ENCODE results near the gene ARAP3. TPM values are rescaled to one million over a fixed set of nuclear protein-coding genes. Genes with fewer than 3 reads are reported as not detected.

Gene ARAP3
- polyA plus RNA-seq, 1 donor from 2014 or later, result 1.4 TPM

DNA sequence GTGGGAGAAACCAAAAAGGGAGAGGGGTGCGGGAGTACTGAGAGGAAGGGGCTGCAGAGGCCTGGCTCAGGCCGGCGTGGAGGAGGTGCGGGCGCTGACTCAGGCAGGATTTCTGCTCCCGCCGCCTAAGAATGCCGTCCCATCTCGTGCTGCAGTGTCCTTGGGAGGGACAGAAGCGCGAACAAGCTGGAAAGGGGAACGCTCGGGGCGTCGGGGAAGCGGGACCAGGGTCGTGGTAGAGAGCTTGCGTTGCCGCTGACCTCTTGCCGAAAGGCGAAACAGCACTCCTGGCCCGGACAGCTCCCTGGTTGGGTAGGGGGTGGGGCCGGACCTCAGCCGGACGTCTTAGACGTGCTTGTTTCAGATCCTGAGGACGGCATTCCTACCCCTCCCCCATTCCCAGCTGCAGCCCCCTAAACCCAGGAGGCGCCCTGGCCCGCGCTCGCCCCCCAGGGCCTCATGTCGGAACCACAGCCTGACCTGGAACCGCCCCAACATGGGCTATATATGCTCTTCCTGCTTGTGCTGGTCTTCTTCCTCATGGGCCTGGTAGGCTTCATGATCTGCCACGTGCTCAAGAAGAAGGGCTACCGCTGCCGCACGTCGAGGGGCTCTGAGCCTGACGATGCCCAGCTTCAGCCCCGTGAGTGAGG lies 44.1 kb downstream of the ARAP3 start:
- no peaks in the 10 kb centered on the region for H3K27me3 ChIP-seq (ENCODE audit: insufficient read depth, low read depth, low read length)
- H3K79me2 ChIP-seq (replicated peaks; ENCODE audit: insufficient read depth, low read length), result peaks cover 25% of the 10 kb centered on the region
- H3K9me3 ChIP-seq (ENCODE audit: low read length), result no peaks in the 10 kb centered on the region
- H3F3A ChIP-seq (ENCODE audit: insufficient read depth, low read length, poor library complexity, severe bottlenecking), result no peaks in the 10 kb centered on the region
- peak overlapping the region; percentile 88 for H3K9ac ChIP-seq (ENCODE audit: low read length)
- peaks cover 2% of the 10 kb centered on the region for H3K36me3 ChIP-seq (ENCODE audit: insufficient read depth, low read length)
- peak overlapping the region; percentile 77 for H3K27ac ChIP-seq (ENCODE audit: low read length)
- no peaks in the 10 kb centered on the region for H3K9me2 ChIP-seq (ENCODE audit: insufficient read depth, low read length)
- H4K20me1 ChIP-seq (ENCODE audit: insufficient read depth), result no peaks in the 10 kb centered on the region
- H2AFZ ChIP-seq (ENCODE audit: low read depth, low read length), result peak overlapping the region; percentile 73
- peak overlapping the region; percentile 83 for H3K4me3 ChIP-seq (ENCODE audit: low read length)
- peak overlapping the region; percentile 62 for H3K4me2 ChIP-seq (ENCODE audit: low read length)
- TF ChIP-seq, protein P1, sequence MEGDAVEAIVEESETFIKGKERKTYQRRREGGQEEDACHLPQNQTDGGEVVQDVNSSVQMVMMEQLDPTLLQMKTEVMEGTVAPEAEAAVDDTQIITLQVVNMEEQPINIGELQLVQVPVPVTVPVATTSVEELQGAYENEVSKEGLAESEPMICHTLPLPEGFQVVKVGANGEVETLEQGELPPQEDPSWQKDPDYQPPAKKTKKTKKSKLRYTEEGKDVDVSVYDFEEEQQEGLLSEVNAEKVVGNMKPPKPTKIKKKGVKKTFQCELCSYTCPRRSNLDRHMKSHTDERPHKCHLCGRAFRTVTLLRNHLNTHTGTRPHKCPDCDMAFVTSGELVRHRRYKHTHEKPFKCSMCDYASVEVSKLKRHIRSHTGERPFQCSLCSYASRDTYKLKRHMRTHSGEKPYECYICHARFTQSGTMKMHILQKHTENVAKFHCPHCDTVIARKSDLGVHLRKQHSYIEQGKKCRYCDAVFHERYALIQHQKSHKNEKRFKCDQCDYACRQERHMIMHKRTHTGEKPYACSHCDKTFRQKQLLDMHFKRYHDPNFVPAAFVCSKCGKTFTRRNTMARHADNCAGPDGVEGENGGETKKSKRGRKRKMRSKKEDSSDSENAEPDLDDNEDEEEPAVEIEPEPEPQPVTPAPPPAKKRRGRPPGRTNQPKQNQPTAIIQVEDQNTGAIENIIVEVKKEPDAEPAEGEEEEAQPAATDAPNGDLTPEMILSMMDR (IDR thresholded peaks at IDR 0.05; ENCODE audit: poor library complexity, severe bottlenecking), result peak; percentile 60
- no peak for TF ChIP-seq EZH2 (IDR thresholded peaks at IDR 0.05; ENCODE audit: borderline replicate concordance, insufficient read depth, low read length, poor library complexity, severe bottlenecking)

DNA sequence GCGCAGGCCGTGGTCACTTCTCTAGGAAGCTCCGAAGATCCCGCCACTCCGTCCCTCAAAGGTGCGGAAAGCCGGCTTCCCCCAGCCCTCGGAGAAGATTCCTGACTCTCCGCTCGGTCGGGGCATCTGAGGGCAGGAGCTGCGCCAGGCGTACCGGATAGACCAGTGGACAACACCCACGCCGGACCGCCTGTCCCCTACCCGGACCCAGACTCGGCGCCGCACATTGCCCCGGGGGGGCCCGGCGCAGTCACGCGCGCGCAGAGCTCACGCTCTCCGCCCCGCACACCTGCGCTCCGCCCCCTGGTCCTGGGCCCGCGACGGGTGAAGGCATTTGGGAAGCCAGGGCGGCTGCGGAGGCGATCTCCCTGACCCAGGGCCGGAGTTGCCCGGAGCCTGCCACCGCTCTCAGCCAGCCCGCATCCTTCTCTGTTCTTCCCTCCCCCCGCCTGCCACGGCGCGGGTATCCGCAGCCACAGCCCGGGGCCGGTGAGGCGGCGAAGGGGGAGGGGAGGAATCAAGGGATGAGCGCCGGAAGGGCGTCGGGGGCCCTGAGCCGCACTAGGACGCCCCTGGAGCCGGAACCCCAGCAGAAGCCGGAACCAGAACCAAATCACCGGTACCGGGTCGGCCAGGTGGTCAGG lies 44.8 kb downstream of the ARAP3 start:
- Histone ChIP-seq H3K4me3 (ENCODE audit: low read length) (peak overlapping the region; percentile 83), H2AFZ (ENCODE audit: low read depth, low read length) (peak overlapping the region; percentile 73), H3F3A (ENCODE audit: insufficient read depth, low read length, poor library complexity, severe bottlenecking) (no peaks in the 10 kb centered on the region), H3K9me2 (ENCODE audit: insufficient read depth, low read length) (no peaks in the 10 kb centered on the region), H3K36me3 (ENCODE audit: insufficient read depth, low read length) (peaks cover 8% of the 10 kb centered on the region), H3K9me3 (ENCODE audit: low read length) (no peaks in the 10 kb centered on the region), H4K20me1 (ENCODE audit: insufficient read depth) (no peaks in the 10 kb centered on the region), H3K4me2 (ENCODE audit: low read length) (peak overlapping the region; percentile 39), H3K27me3 (ENCODE audit: insufficient read depth, low read depth, low read length) (no peaks in the 10 kb centered on the region), H3K79me2 (replicated peaks; ENCODE audit: insufficient read depth, low read length) (peaks cover 25% of the 10 kb centered on the region), H3K9ac (ENCODE audit: low read length) (peak overlapping the region; percentile 88), H3K27ac (ENCODE audit: low read length) (peak overlapping the region; percentile 77)
- TF ChIP-seq TAF1 (IDR thresholded peaks at IDR 0.05; ENCODE audit: low read depth), result peak; percentile 12
- TF ChIP-seq POLR2AphosphoS5 (IDR thresholded peaks at IDR 0.05), result no peak
- TF ChIP-seq EP300 (conservative IDR thresholded peaks at IDR 0.05; ENCODE audit: poor library complexity, severe bottlenecking), result peak; percentile 24
- peak; percentile 76 for TF ChIP-seq MXI1 (conservative IDR thresholded peaks at IDR 0.05; ENCODE audit: poor library complexity, severe bottlenecking)

DNA sequence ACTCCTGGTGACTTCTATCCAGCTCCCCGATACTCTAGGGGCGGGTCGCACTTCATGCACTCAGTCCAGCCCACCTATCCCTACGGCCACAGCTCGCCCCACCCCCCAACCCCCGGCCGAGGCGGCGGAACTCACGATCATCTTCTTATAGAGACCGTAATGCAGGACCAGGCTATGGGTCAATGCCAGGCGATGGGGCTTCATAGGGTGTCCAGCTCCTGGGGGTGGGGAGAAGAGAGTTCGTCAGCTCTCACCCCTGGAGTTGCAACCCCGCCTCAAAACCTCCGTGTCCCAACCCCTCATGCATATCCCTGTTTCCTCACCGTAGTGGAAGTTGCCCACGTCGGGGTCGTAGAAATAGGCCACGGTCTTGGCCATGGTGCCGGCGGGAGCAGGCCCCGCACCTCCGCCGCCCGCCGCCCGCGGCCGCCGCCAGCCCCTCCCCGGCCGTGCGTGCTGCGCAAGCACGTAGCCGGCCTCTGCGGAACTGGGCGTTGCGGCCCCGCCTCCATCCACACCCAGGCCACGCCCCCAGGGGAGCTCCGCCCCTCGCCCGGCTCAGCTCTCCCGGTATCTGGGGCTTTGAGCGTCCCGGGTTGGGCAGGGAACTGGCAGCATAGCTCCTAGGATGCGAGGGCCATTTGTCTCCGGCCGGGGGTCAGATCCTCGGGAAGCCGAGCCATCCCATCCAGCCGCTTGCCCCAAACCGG lies 45.5 kb downstream of the ARAP3 start, which contains the start of the genes HDAC3 and RELL2:
TSS of gene HDAC3 (minus strand) at position 437 of the 710 bp plus-strand sequence. CDS start at position 378, 59 bp downstream.
TSS of gene RELL2 (plus strand) at position 585 of the 710 bp plus-strand sequence. CDS start 1,229 bp downstream, outside the sequence.
- H3K27ac ChIP-seq (ENCODE audit: low read length), result peak within 1 kb of the TSS; percentile 77
- H3F3A ChIP-seq (ENCODE audit: insufficient read depth, low read length, poor library complexity, severe bottlenecking), result no peaks in the 10 kb centered on the region

More for the DNA sequence above, 45.5 kb downstream of the ARAP3 start, which contains the start of the genes HDAC3 and RELL2:
- peak; percentile 19 for TF ChIP-seq SMC3 (conservative IDR thresholded peaks at IDR 0.05; ENCODE audit: poor library complexity)
- peak; percentile 34 for TF ChIP-seq TAF1 (IDR thresholded peaks at IDR 0.05; ENCODE audit: low read depth)
- TF ChIP-seq POLR2AphosphoS5 (IDR thresholded peaks at IDR 0.05), result peak; percentile 89
- no peak for TF ChIP-seq MXI1 (conservative IDR thresholded peaks at IDR 0.05; ENCODE audit: poor library complexity, severe bottlenecking)
- Histone ChIP-seq H3K27me3 (ENCODE audit: insufficient read depth, low read depth, low read length) (no peaks in the 10 kb centered on the region), H3K9me2 (ENCODE audit: insufficient read depth, low read length) (no peaks in the 10 kb centered on the region), H2AFZ (ENCODE audit: low read depth, low read length) (peak within 1 kb of the TSS; percentile 80), H4K20me1 (ENCODE audit: insufficient read depth) (no peaks in the 10 kb centered on the region), H3K79me2 (replicated peaks; ENCODE audit: insufficient read depth, low read length) (peaks cover 25% of the 10 kb centered on the region), H3K36me3 (ENCODE audit: insufficient read depth, low read length) (peaks cover 9% of the 10 kb centered on the region), H3K4me3 (ENCODE audit: low read length) (peak within 1 kb of the TSS; percentile 83), H3K9ac (ENCODE audit: low read length) (peak within 1 kb of the TSS; percentile 88), H3K4me2 (ENCODE audit: low read length) (peak within 1 kb of the TSS; percentile 79), H3K9me3 (ENCODE audit: low read length) (no peaks in the 10 kb centered on the region)
